Smooth muscle cell of the pulmonary artery (primary cell): ENCODE data around the gene TMEM143. TPM values are rescaled to one million over a fixed set of nuclear protein-coding genes. Genes with fewer than 3 reads are reported as not detected.

Experiments
- total RNA-seq: library from RNA; depleted of rRNA; stranded (reverse); fragments of >200 nt; gene quantifications from 2 replicates; pipeline ENCODE4 v1.2.3, GENCODE V29; 2014

Gene TMEM143
- total RNA-seq, result 5.2 and 7.3 TPM in 2 replicates

GRCh38 chr19:48363810-48364597 lies at the start of gene TMEM143, which contains the start of gene SYNGR4:
Gene TMEM143, minus strand, starts transcription at chr19:48363940. Its CDS starts 20 bp downstream, at chr19:48363920.
Gene SYNGR4, plus strand, starts transcription at chr19:48364367. Its CDS starts 1,476 bp downstream, at chr19:48365843.

GRCh38 chr19:48393559-48394330 lies 30.0 kb upstream of the TMEM143 start, which contains the start of gene GRIN2D:
Gene GRIN2D, plus strand, starts transcription at chr19:48393668. Its CDS starts 4,725 bp downstream, at chr19:48398393.

GRCh38 chr19:48391100-48392005 lies 27.6 kb upstream of the TMEM143 start, which contains the start of gene KDELR1:
Gene KDELR1, minus strand, starts transcription at chr19:48391551. Its CDS starts 193 bp downstream, at chr19:48391358.

DNA sequence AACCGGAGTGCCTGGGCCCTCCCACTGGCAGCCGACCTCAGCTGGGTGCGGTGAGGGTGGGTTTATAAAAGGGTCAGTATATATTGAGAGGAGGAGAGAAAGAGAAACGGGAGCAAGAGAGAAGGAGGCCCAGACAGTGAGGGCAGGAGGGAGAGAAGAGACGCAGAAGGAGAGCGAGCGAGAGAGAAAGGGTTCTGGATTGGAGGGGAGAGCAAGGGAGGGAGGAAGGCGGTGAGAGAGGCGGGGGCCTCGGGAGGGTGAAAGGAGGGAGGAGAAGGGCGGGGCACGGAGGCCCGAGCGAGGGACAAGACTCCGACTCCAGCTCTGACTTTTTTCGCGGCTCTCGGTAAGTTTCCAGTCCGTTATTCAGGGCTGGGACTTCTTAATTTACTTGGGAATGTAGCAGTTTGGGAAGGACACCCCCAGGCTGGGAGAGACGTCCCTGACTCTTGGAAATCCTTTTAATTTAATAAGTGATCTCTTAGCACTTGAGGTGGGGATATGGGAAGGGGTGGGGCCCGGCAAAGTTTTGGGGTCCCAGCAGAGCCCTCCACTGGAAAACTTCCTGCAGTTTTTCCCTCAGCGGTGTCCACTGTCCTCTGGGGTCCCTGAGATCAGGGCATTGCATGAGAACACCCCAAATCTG lies 38.4 kb downstream of the TMEM143 start, which contains the start of gene EMP3:
TSS of gene EMP3 (plus strand) at position 288 of the 646 bp plus-strand sequence. CDS start 1,293 bp downstream, outside the sequence.

Other genes with a start within 250 kb of the TMEM143 start
- 10.6 and 11.2 TPM in 2 replicates for gene LIG1, start 193.6 kb downstream of the TMEM143 start, total RNA-seq
- gene ZSWIM9, start 193.3 kb downstream of the TMEM143 start, total RNA-seq, result 5.3 and 6.9 TPM in 2 replicates
- gene CARD8, start 108.0 kb downstream of the TMEM143 start, total RNA-seq, result 17.7 and 23.4 TPM in 2 replicates
- 0.59 TPM in 1 of 2 replicates, not detected in the other for gene ZNF114, start 93.9 kb downstream of the TMEM143 start, total RNA-seq
- gene EMP3, start 38.4 kb downstream of the TMEM143 start, total RNA-seq, result 132 and 188 TPM in 2 replicates
- gene SYNGR4, start 427 bp upstream of the TMEM143 start, total RNA-seq, result not detected in 2 replicates
- 118 TPM in 2 replicates for gene KDELR1, start 27.6 kb upstream of the TMEM143 start, total RNA-seq
- 0.59 and 1.1 TPM in 2 replicates for gene GRIN2D, start 29.7 kb upstream of the TMEM143 start, total RNA-seq
- gene GRWD1, start 82.0 kb upstream of the TMEM143 start, total RNA-seq, result 22.2 and 29.3 TPM in 2 replicates
- 0.65 and 1.1 TPM in 2 replicates for gene KCNJ14, start 91.6 kb upstream of the TMEM143 start, total RNA-seq
- 24.0 and 33.6 TPM in 2 replicates for gene CYTH2, start 105.4 kb upstream of the TMEM143 start, total RNA-seq
- gene LMTK3, start 147.9 kb upstream of the TMEM143 start, total RNA-seq, result 0.33 and 0.89 TPM in 2 replicates
- not detected in 2 replicates for gene SULT2B1, start 188.2 kb upstream of the TMEM143 start, total RNA-seq
- not detected in 2 replicates for gene SPACA4, start 242.8 kb upstream of the TMEM143 start, total RNA-seq